Uterus (tissue), 4 donors: Measurements from ENCODE around the gene AGXT. TPM values are rescaled to one million over a fixed set of nuclear protein-coding genes. Genes with fewer than 3 reads are reported as not detected.

Source experiments
- DNase-seq, 2 donors: peaks; one replicate each; pipeline ENCODE4 v3.0.0-alpha.2; 2019 to 2020
- H3K27ac ChIP-seq, 2 donors: fragments of 200-600 bp; sonication (generic); 1 replicate in 1 of 2; 2 replicates in 1 of 2; pipeline ENCODE4 v1.5.1; 2016 to 2018
- H3K27me3 ChIP-seq, 2 donors: fragments of 200-600 bp; sonication (generic); one replicate each; pipeline ENCODE4 v1.5.1; 2018 to 2019; ENCODE audit warnings: control low read depth in 1 of 2
- H3K36me3 ChIP-seq, 2 donors: fragments of 200-600 bp; sonication (generic); one replicate each; pipeline ENCODE4 v1.5.1; 2019; ENCODE audit warnings: control low read depth in 1 of 2
- H3K4me1 ChIP-seq, 2 donors: fragments of 200-600 bp; sonication (generic); one replicate each; pipeline ENCODE4 v1.5.1; 2018 to 2019; ENCODE audit warnings: control low read depth in 1 of 2
- H3K4me3 ChIP-seq, 2 donors: fragments of 200-600 bp; sonication (generic); 1 replicate in 1 of 2; 2 replicates in 1 of 2; pipeline ENCODE4 v1.5.1; 2018 to 2019; ENCODE audit warnings: mild to moderate bottlenecking in 1 of 2
- H3K9me3 ChIP-seq, 2 donors: fragments of 200-600 bp; sonication (generic); one replicate each; pipeline ENCODE4 v1.5.1; 2019; ENCODE audit warnings: control low read depth in 1 of 2
- CTCF ChIP-seq, 4 experiments: fragments of 200-600 bp in 2 of 4; fragments of 450-650 bp in 2 of 4; sonication (generic) in 2 of 4; IDR thresholded peaks; one replicate each; pipeline ENCODE4 v1.5.1; 2016 to 2019; ENCODE audit warnings: antibody characterized with exemption in 4 of 4, mild to moderate bottlenecking in 2 of 4, moderate library complexity in 1 of 4
- POLR2A ChIP-seq, 2 donors: fragments of 450-650 bp; IDR thresholded peaks; one replicate each; pipeline ENCODE4 v1.6.1; 2016; ENCODE audit warnings: antibody characterized with exemption in 2 of 2, mild to moderate bottlenecking in 1 of 2, moderate library complexity in 1 of 2
- intact Hi-C: fragments of 100-400 bp; cut with DNase I; formaldehyde crosslinking; loops from one replicate; pipeline ENCODE4 v1.15.1; 2023; ENCODE audit warnings: low total_unique reads
- total RNA-seq, 4 donors: library from RNA; depleted of rRNA in 3 of 4; stranded (reverse); fragments of >200 nt in 3 of 4; gene quantifications; one replicate each; pipeline versions ENCODE4 v1.1.0 to v1.2.4, GENCODE V29; 2014 to 2023
- donor health status: DM: yes; HTN: yes; CAD: no.

Gene AGXT
- total RNA-seq, 4 donors from 2014 or later = not detected

DNA sequence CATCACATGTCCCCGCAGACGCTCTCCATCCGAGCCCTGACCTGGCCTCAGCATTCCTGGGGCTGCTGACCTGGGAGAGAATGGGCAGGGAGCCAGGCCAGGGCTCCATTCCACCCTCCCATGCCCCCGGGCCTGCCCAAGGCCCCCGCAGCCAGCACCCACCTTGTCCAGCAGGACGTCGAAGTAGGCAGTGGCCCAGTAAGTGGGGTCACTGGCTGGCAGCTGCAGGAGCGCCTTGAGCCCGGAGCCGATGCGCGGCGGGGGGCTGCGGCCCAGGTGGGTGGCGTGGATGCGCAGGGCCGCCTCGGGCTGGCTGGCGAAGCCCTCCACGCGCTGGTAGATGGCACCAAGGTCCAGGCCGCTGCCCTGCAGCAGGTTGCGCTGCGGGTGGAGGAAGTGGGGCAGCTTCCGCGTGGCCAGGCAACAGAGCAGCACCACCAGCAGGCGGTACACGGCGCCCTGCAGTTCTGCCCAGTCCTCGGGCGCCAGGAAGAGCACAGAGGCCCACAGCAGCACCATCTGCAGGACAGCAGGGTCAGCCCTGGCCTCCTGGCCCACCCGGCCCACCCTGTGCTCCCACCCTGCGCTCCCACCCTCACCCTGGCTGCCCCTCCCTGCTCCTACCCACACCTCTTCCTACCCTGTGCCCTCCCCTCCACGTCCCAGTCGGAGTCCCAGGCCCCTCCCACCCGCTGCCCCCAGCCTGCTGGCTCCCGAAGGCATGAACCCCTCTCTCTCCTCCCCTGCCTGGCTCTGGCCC, 19.7 kb downstream of the AGXT start:
- Histone ChIP-seq H3K27me3 (no peaks in the 10 kb centered on the region), H3K9me3 (no peaks in the 10 kb centered on the region), H3K36me3 (no peaks in the 10 kb centered on the region), H3K27ac (no peak overlapping the region), H3K4me3 (no peak overlapping the region), H3K4me1 (no peaks in the 10 kb centered on the region)
- intact Hi-C loops = no loop called here
- no peak for DNase-seq
- TF ChIP-seq POLR2A (IDR thresholded peaks at IDR 0.05) (no peak), CTCF (IDR thresholded peaks at IDR 0.05) (no peak)

DNA sequence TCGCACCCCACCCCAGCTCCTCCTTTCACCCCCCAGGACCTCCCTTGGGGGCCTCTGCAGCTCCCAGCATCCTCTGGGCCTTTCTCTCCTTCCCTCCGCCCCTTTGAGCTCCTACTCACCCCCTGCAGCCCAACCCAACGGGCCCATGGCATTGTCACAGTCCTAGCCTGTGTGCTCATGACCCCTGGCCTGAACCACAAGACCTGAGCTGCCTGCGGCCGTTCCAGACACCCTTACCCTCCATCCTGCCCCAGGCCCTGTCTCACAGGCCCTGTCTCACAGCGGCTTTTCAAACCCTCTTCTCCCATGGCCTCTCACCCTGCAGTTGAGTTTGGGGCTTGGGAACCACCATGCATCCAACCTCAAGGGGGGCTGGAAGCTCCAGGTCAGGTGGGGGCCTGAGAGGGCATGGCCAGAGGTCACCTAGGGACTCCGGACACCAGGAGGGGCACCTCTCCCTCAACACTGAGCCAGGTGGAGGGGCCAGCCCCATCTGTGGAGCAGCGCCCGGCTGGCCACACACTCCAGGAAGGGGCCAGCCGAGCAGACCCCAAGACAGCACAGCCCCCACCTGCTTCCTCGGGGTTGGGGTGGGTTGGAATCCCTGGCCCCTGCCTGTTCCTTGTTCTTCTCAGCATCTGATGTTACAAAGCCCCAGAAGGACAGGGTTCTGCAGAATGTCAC, 20.4 kb downstream of the AGXT start:
- no peaks in the 10 kb centered on the region for H3K27me3 ChIP-seq
- H3K27ac ChIP-seq = no peak overlapping the region
- TF ChIP-seq POLR2A (IDR thresholded peaks at IDR 0.05) = no peak
- intact Hi-C loops = no loop called here
- H3K9me3 ChIP-seq = no peaks in the 10 kb centered on the region
- no peak overlapping the region for H3K4me3 ChIP-seq
- DNase-seq = no peak
- no peaks in the 10 kb centered on the region for H3K4me1 ChIP-seq
- H3K36me3 ChIP-seq = no peaks in the 10 kb centered on the region

- Histone ChIP-seq H3K4me1 (no peaks in the 10 kb centered on the region), H3K9me3 (no peaks in the 10 kb centered on the region), H3K27me3 (no peaks in the 10 kb centered on the region), H3K4me3 (no peak overlapping the region), H3K36me3 (no peaks in the 10 kb centered on the region), H3K27ac (no peak overlapping the region)
- intact Hi-C loops = no loop called here
- TF ChIP-seq POLR2A (IDR thresholded peaks at IDR 0.05) (no peak), CTCF (IDR thresholded peaks at IDR 0.05) (no peak)
- no peak for DNase-seq
Measured at GRCh38 chr2:240889601-240890560, 21.3 kb downstream of the AGXT start.

- no peak for DNase-seq
- TF ChIP-seq POLR2A (IDR thresholded peaks at IDR 0.05) (no peak), CTCF (IDR thresholded peaks at IDR 0.05) (no peak)
- intact Hi-C loops = no loop called here
- Histone ChIP-seq H3K9me3 (no peaks in the 10 kb centered on the region), H3K27me3 (no peaks in the 10 kb centered on the region), H3K36me3 (no peaks in the 10 kb centered on the region), H3K4me1 (no peaks in the 10 kb centered on the region), H3K4me3 (no peak overlapping the region), H3K27ac (no peak overlapping the region)
Measured at GRCh38 chr2:240890691-240891090, 22.1 kb downstream of the AGXT start.

DNA sequence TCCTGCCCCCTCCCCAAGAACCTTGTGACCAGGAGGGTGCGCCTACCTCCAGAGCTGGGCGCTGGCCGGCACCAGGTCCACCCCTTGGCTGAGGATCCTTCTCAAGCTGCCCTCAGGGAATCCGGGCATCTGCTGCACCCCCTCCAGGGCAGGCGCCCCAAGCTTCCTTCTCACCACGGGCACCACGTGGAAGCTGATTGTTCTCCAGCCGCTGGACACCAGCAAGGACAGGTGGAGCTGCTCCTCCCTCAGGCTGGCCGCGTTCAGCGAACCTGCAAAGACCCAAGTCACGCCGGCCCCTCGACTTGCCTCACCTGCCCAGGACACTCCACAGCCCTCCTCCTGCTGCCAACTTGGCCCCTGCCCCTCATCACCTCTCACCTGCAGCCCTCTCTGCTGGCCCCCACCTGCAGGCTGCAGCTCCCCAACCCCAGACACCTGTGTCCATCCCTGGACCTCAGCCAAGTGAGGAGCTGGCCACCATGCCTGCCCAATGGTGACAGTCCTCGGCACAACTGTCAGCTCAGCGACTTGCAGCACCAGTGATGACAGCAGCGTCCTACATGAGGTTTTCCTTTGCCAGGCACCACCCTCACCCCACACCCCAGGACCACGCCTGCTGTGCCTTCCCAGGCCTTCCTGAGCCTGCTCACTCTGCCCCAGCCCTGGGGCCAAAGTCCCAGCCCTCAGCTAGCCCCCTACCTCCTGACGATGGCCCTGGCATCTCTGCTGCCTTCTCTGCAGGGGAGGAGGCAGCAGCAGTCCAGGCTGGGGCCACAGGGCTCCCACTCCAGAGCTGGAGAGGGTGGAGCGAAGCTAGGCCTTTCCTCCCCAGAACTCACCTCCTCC, 23.1 kb downstream of the AGXT start:
- H3K4me3 ChIP-seq = no peak overlapping the region
- H3K36me3 ChIP-seq = no peaks in the 10 kb centered on the region
- H3K27ac ChIP-seq = no peak overlapping the region
- intact Hi-C loops = no loop called here
- no peaks in the 10 kb centered on the region for H3K9me3 ChIP-seq
- no peak for DNase-seq
- TF ChIP-seq CTCF (IDR thresholded peaks at IDR 0.05) (no peak), POLR2A (IDR thresholded peaks at IDR 0.05) (no peak)
- no peaks in the 10 kb centered on the region for H3K27me3 ChIP-seq
- H3K4me1 ChIP-seq = no peaks in the 10 kb centered on the region
